HUDEP-2 (cell line): ENCODE results near the gene CAGE1.
A peak's percentile ranks its signal among the peaks of the same experiment; 100 is the strongest.

Source experiments
- DNase-seq, 76 experiments: peaks; one replicate each; lab custom pipeline; 2025; ENCODE audit not compliant: unreplicated experiment in 76 of 76; lab: John Stamatoyannopoulos, UW

Gene CAGE1

GRCh38 chr6:7389451-7390225, at the start of gene CAGE1, which contains the start of gene RIOK1:
CAGE1 (minus strand) TSS chr6:7389742; CDS start chr6:7387173, 2,569 bp downstream.
RIOK1 (plus strand) TSS chr6:7389808; CDS start chr6:7390003, 195 bp downstream.
- DNase-seq: peak; percentile 44 to 99 (median 97)

DNA sequence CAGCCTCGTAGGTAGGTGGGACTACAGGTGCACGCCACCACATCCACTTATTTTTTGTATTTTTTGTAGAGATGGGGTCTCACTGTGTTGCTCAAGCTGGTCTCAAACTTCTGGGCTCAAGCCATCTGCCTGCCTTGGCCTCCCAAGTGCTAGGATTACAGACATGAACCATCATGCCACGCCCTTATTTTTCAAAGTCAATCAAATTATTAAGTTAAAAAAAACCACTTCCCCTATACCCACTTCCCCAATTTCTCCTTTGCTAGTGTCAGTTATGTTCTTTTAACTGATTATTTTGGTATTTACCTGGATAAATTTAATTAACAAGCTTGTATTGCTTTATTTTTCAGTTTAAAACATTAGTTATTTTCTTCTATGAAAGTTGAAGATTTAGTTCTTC, 49.7 kb upstream of the CAGE1 start:
- DNase-seq: no peak

DNA sequence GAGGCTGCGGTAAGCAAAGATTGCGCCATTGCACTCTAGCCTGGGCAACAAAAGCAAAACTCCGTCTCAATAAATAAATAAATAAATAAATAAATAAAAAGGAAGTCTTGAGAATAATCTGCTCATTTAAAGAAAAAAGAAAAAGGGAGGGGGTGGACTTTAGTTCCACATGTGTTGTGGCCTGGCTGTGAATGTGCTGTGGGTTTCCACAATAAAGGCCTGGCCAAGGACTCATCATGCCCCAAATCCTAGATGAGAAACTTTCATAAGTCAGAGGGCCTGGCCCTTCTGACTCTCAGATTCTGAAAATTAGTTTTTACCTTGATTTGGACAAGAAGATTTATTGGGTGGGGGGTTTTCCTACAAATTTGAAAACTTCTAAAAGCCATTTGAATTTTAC, 48.5 kb upstream of the CAGE1 start:
- DNase-seq: no peak

DNA sequence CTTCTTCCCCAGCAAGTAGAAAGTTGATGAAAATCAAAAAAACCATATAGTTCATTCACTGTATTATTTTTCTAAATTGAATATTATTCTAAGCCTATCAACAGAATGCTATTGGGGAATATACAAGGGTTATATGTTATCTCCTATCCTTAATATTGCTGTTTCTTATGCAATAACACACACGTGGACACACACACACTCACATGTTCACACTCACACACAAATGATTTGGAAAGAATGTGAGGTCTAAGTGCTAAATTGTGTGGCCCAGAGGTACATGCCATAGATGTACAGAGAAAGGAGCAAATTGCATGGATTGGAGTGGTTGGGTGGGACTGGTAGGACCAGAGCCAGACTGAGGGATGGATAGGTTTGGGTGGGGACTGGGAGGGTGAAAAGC, 45.1 kb upstream of the CAGE1 start:
- no peak for DNase-seq

- no peak for DNase-seq
These were observed 43.6 kb upstream of the CAGE1 start for GRCh38 chr6:7433121-7433617.

DNA sequence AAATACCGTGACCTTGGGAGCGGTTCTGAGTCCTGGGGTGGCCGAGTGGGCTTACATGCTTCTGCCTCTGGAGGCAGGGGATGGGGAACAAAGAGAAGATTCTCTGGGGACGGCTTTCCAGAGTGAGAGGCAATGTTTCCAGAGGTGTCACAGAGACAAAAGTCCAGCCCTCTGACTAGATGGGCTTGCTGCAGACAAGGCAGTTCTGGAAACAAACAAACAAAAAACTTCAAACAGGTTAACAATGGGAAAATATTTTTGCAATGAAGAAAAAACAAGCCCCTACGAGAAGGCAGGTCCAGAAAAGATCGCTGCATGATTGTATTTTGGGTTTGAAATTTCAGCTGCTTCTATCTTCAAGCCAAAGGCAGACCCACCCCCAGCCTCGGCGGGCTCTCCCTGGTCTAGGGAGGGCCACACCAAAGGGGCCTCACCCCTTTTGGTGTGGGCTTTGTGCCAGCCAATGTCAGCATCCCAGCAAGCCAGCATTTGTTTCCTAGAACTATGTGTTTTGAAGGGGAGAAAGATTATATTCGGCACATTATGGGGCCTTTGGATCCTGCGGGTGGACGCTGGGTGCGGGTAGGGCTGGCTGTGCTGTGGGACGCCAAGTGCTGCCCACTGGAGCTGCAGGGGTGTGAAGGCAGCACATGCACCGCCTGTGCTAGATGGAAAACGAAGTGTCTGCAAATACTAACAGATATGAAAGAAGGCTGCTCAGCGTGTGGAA, 43.0 kb upstream of the CAGE1 start:
- no peak for DNase-seq

DNA sequence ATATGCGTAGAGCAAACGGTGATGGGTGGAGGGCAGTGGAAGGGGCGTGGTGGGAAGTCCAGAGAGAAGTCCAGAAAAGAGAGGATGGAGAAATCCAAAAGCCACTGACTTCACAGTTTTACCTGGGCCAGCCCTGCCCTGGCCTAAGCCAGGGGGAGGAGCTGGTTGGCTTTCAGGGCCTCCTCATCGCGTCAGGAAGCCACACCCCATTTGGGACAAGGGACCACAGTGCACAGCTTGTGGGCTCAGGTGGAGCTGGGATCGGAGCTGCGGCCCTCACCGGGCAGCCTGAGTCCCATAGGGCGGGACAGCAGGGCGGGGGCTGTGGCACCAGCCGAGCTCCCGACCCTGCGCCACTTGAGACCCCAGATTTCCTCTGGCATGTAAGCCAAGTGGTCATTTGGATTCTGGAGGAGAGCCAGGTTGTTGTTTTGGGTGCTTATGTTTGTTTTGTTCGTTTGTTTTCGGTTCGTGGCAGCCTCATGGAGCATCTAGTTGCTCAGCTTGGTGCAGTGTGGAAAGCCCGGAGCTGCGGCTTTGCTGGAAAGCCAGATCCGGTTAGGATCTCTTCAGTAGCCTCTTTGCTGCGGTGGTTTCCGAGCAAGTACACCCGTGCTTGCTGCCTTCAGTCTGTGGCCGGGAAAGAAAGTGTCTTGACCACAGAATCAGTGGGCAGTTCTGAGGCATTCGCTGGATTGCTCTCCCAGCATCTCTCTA, 42.3 kb upstream of the CAGE1 start:
- DNase-seq: no peak

GRCh38 chr6:7431313-7431673, 41.8 kb upstream of the CAGE1 start:
- no peak for DNase-seq

- DNase-seq: no peak
These were observed 37.1 kb upstream of the CAGE1 start for GRCh38 chr6:7426447-7427169.

DNA sequence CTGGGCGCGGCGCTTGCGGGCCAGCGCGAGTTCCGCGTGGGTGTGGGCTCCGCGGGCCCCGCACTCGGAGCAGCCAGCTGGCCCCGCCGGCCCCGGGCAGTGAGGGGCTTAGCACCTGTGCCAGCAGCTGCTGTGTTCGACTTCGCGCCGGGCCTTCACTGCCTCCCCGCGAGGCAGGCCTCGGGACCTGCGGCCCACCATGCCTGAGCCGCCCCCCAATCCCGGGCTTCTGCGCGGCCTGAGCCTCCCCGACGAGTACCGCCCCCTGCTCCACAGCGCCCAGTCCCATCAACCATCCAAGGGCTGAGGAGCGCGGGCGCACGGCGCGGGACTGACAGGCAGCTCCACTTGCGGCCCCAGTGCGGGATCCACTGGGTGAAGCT, 36.3 kb upstream of the CAGE1 start:
- DNase-seq: no peak

GRCh38 chr6:7424967-7425807, 35.6 kb upstream of the CAGE1 start:
- DNase-seq: peak in 13 of 76 experiments; percentile 9 to 37 (median 20)

- DNase-seq: no peak
These were observed 34.5 kb upstream of the CAGE1 start for GRCh38 chr6:7424058-7424457.

- no peak for DNase-seq
These were observed 31.5 kb upstream of the CAGE1 start for GRCh38 chr6:7421066-7421465.

DNA sequence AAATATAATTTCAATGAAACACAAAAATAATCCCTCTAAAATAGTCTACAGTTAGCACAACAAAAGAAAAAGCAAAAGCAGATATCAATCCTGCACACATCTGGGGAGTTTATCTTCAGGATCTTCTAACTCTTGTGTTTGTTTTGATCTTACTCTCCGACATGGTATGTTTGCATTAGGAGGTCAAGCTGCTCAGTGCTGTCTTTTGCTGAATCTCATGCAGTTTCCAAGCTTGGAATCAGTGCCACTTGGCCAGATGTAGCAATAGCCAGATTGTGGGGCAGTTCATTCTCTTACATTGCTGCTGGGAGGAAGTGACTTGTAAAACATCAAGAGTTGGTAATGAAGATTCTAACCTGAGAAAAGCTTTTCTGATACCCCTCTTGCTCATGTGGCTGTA, 29.5 kb upstream of the CAGE1 start:
- no peak for DNase-seq

GRCh38 chr6:7418238-7418905, 28.8 kb upstream of the CAGE1 start:
- DNase-seq: peak in 2 of 76 experiments; percentile 11 to 12

DNA sequence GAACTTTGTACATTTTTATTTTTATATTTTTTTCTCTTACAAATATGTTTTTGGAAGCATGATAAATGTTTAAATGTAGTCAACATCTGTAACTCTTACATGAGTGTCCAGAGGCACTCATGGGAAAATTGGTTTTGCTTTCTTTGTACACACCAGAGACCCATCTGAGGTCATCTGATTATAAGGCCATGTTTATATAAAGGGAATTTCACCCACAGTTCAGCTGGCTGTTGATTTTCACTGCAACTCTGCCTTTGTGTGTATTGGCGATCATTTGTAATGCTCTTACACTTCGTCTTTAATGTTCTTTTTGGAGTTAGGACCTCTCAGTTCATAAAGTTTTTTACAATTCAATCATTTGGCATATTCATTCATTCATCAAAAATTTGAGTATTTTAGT, 28.1 kb upstream of the CAGE1 start:
- no peak for DNase-seq

GRCh38 chr6:7414811-7415210, 25.3 kb upstream of the CAGE1 start:
- DNase-seq: no peak

DNA sequence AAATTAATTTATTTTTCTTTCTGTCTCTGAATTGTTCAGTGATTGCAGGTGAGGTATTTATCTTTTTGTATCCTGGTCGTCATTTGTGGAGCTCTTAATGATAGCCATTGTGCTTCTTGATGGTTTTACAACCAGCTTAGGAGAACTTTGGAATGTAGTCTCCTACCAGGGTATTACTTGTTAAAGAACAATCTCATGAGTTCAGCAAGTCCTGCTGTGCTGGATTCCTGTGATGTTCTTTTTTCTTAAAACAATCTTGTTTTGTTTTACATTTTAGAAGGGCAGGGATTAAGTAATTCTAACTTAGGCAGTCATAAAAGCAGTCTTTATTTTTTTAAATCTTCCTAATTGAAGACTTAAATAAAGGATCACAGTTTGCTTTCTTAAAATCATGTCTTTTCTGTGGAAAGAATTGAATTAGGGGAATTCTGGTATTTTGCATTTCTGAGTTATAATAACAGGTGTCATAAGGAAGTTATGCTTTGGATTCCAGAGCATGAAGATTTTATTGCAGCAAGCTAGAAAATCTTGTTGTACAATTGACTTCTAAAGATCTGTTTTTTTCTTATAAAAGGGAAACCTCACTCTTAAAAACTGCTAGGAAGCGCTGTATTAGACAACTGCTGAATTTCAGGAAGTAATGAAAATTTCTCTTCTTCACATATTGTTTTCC, 23.7 kb upstream of the CAGE1 start:
- no peak for DNase-seq

DNA sequence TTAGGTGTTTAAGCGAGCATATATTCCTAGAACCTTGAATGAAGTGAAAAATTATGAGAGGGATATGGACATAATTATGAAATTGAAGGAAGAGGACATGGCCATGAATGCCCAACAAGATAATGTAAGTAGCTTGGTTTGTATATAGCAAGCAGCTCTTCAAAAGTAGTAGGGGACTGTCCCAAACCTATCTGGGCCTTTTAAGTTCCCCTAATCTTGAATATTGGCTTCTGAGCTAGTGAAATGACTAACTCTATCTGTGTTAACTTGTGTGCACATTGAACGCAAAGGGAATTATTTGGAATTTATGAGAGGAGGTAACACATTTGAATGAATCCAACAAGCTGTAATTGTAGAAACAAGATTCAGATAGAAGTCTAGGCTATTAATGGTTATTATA, 21.8 kb upstream of the CAGE1 start:
- DNase-seq: no peak
